Ovary (tissue), 9 donors: Measurements from ENCODE around the gene CREBRF. TPM values are rescaled to one million over a fixed set of nuclear protein-coding genes. Genes with fewer than 3 reads are reported as not detected.

Experiments used
- DNase-seq, 5 donors: peaks; one replicate each; pipeline ENCODE4 v3.0.0-alpha.2; 2019 to 2020
- H3K27ac ChIP-seq, 2 donors: fragments of 200-600 bp; one replicate each; pipeline versions ENCODE4 v1.5.1 to v1.8.0; 2019 to 2022
- H3K27me3 ChIP-seq: fragments of 200-600 bp; one replicate; pipeline ENCODE4 v1.8.0; 2022
- H3K36me3 ChIP-seq: fragments of 200-600 bp; sonication (generic); one replicate; pipeline ENCODE4 v1.5.1; 2019
- H3K4me1 ChIP-seq: one replicate; pipeline ENCODE4 v1.8.1; 2013; ENCODE audit warnings: mild to moderate bottlenecking, moderate library complexity; ENCODE audit not compliant: insufficient read depth
- H3K4me3 ChIP-seq: fragments of 200-600 bp; sonication (generic); one replicate; pipeline ENCODE4 v1.5.1; 2017
- H3K9me3 ChIP-seq, 2 donors: fragments of 200-600 bp in 1 of 2; sonication (generic) in 1 of 2; one replicate each; pipeline versions ENCODE4 v1.5.1 to v1.8.1; 2013 to 2019; ENCODE audit warnings: mild to moderate bottlenecking in 1 of 2, moderate library complexity in 1 of 2
- CTCF ChIP-seq, 3 donors: fragments of 450-650 bp in 2 of 3; fragments of 200-600 bp in 1 of 3; IDR thresholded peaks; one replicate each; pipeline versions ENCODE4 v1.5.1 to v1.8.0; 2016 to 2022; ENCODE audit warnings: antibody characterized with exemption in 3 of 3, mild to moderate bottlenecking in 1 of 3
- EP300 ChIP-seq: sonication (generic); formaldehyde crosslinking; IDR thresholded peaks from one replicate; pipeline ENCODE4 v1.6.1; 2017; ENCODE audit warnings: antibody characterized with exemption
- POLR2A ChIP-seq: fragments of 450-650 bp; IDR thresholded peaks from one replicate; pipeline ENCODE4 v1.6.1; 2017; ENCODE audit warnings: antibody characterized with exemption, mild to moderate bottlenecking, moderate library complexity
- WGBS, 3 donors: extraction: QIAGEN DNeasy Blood & Tissue Kit in 1 of 3; methylation state at CpG; one replicate each; pipeline versions ENCODE4 v1.1.5 to v1.1.7; 2013 to 2017; 5-methylcytosine and 5-hydroxymethylcytosine counted together
- intact Hi-C, 4 donors: fragments of 100-400 bp; cut with DNase I; formaldehyde crosslinking; loops; one replicate each; pipeline versions ENCODE4 v1.11.0 to v1.15.1; 2022 to 2023
- polyA plus RNA-seq, 2 donors: library from polyadenylated mRNA; stranded (reverse); fragments of 200-250 nt in 1 of 2; fragments of 350-450 nt in 1 of 2; fragmentation: Illumina TruSeq in 1 of 2; extraction: RNeasy Lipid Tissue Mini Kit (QIAGEN cat#74804) in 1 of 2; gene quantifications; one replicate each; pipeline ENCODE4 v1.2.3, GENCODE V29; 2013 to 2014
- total RNA-seq, 7 donors: library from RNA; depleted of rRNA in 2 of 7; stranded (reverse); fragments of >200 nt in 2 of 7; fragmentation: NEBNext Ultra II Directional in 3 of 7; extraction: Animal tissue kit (Norgen Biotek cat#: 25700) in 3 of 7; gene quantifications; one replicate each; pipeline versions ENCODE4 v1.1.0 to v1.2.4, GENCODE V29; 2016 to 2023
- donor health status: DM: no; HTN: no; CAD: no; lungs with moderate emphysema.
- donor health status: DM: no; HTN: no; CAD: no.
- donor health status: Bipolar disorder and iron deficiency.
- donor health status: DM: yes; HTN: yes; CAD: no.
- donor health status: DM: no; HTN: no; CAD: no.
- donor health status: DM: yes; HTN: yes; CAD: no.

The CREBRF gene
- total and polyA plus RNA-seq, 9 donors = 12.3 to 45.9 (median 31.3) TPM

- no peak for TF ChIP-seq CTCF (IDR thresholded peaks at IDR 0.05)
- no peak for TF ChIP-seq EP300
- TF ChIP-seq POLR2A = no peak
- no peaks in the 10 kb centered on the region for H3K27me3 ChIP-seq
- H3K36me3 ChIP-seq = no peaks in the 10 kb centered on the region
- no peak overlapping the region for H3K27ac ChIP-seq
- DNase-seq = no peak
- intact Hi-C loops = no loop called here
- no peaks in the 10 kb centered on the region for H3K4me1 ChIP-seq
- WGBS, 3 donors = 64 to 93% (median 75%) methylated on average over 3 of the region's 3 CpGs
- no peaks in the 10 kb centered on the region for H3K9me3 ChIP-seq
- H3K4me3 ChIP-seq = no peak overlapping the region
Measured at GRCh38 chr5:173159256-173159655, 103.1 kb downstream of the CREBRF start.

- DNase-seq = no peak
- Histone ChIP-seq H3K4me3 (no peak overlapping the region), H3K9me3 (no peaks in the 10 kb centered on the region), H3K27me3 (no peaks in the 10 kb centered on the region), H3K27ac (no peak overlapping the region), H3K36me3 (no peaks in the 10 kb centered on the region), H3K4me1 (no peaks in the 10 kb centered on the region)
- WGBS, 3 donors = 81 to 91% (median 89%) methylated on average over 5 of the region's 5 CpGs
- no peak for TF ChIP-seq CTCF (IDR thresholded peaks at IDR 0.05)
- no peak for TF ChIP-seq POLR2A
- no peak for TF ChIP-seq EP300
- intact Hi-C loops = loop anchor here in 1 of 4 donors (5.0 kb wide), 1 partner anchor 126 kb away; no protein-coding TSS in a partner anchor
Measured at GRCh38 chr5:173161148-173161547, 105.0 kb downstream of the CREBRF start.

- intact Hi-C loops = loop anchor here in 1 of 4 donors (5.0 kb wide), 1 partner anchor 124 kb away; no protein-coding TSS in a partner anchor
- Histone ChIP-seq H3K9me3 (no peaks in the 10 kb centered on the region), H3K4me1 (no peaks in the 10 kb centered on the region), H3K4me3 (no peak overlapping the region), H3K36me3 (no peaks in the 10 kb centered on the region), H3K27ac (no peak overlapping the region), H3K27me3 (no peaks in the 10 kb centered on the region)
- DNase-seq = peak; percentile 33 to 41 (median 38)
- whole genome bisulfite sequencing, 3 donors = 55 to 65% (median 57%) methylated on average over 7 of the region's 7 CpGs
- TF ChIP-seq POLR2A (no peak), CTCF (IDR thresholded peaks at IDR 0.05) (no peak), EP300 (no peak)
Measured at GRCh38 chr5:173163219-173163618, 107.1 kb downstream of the CREBRF start.

GRCh38 chr5:173165177-173166016, 109.2 kb downstream of the CREBRF start:
- intact Hi-C loops = no loop called here
- H3K36me3 ChIP-seq = no peaks in the 10 kb centered on the region

More at GRCh38 chr5:173165177-173166016, 109.2 kb downstream of the CREBRF start:
- no peak for DNase-seq
- H3K27ac ChIP-seq = no peak overlapping the region
- TF ChIP-seq CTCF (IDR thresholded peaks at IDR 0.05) = no peak
- no peak for TF ChIP-seq POLR2A
- TF ChIP-seq EP300 = no peak
- 83 to 89% (median 83%) methylated on average over 2 of the region's 2 CpGs for WGBS, 3 donors
- H3K4me3 ChIP-seq = no peak overlapping the region
- H3K27me3 ChIP-seq = no peaks in the 10 kb centered on the region
- no peaks in the 10 kb centered on the region for H3K4me1 ChIP-seq
- no peaks in the 10 kb centered on the region for H3K9me3 ChIP-seq
